HCT116 (cell line): ENCODE results near the gene ZFHX3. TPM values are rescaled to one million over a fixed set of nuclear protein-coding genes. Genes with fewer than 3 reads are reported as not detected.

Experiments used
- ATAC-seq: fragments of 200-7000 bp; cut with Tn5 transposase; 2 replicates; pipeline ENCODE4 v1.9.1; 2020; ENCODE audit warnings: mild to moderate bottlenecking, moderate library complexity
- BruUV-seq: library from RNA; stranded (reverse); fragments of 400-500 nt; replicated peaks from 2 replicates; lab custom pipeline; 2021; lab: Mats Ljungman, UMichigan
- CTCF ChIA-PET: fragments of 300-600 bp; sonication (Branson Sonifier 250); formaldehyde crosslinking; loops from one replicate; lab custom pipeline; 2021; ENCODE audit warnings: antibody characterized with exemption; lab: Charles Lee
- POLR2A ChIA-PET: fragments of 300-600, 350-600 bp; sonication (Branson Sonifier 250); formaldehyde crosslinking; loops from one replicate; lab custom pipeline; 2021; ENCODE audit warnings: antibody characterized with exemption; lab: Charles Lee
- RAD21 ChIA-PET, 2 experiments: fragments of 300-600 bp; sonication (Branson Sonifier 250); formaldehyde crosslinking; loops; one replicate each; lab custom pipeline; 2023; ENCODE audit warnings: low total read pairs in 2 of 2; ENCODE audit not compliant: uncharacterized antibody in 2 of 2, unreplicated experiment in 2 of 2, low non-redundant PET in 1 of 2; lab: Charles Lee
- DNase-seq: peaks from one replicate; pipeline ENCODE4 v3.0.0-alpha.2; 2010; ENCODE audit warnings: low read depth, low spot score
- H2AFZ ChIP-seq: fragments of 200-600 bp; shearing (Covaris generic), sonication (generic); 2 replicates; pipeline ENCODE4 v1.6.1; 2017; ENCODE audit warnings: low read depth, mixed run types, mixed read lengths, antibody characterized with exemption, low read length; ENCODE audit not compliant: poor library complexity, severe bottlenecking
- H3K27ac ChIP-seq: 2 replicates; pipeline ENCODE4 v1.5.1; 2012; ENCODE audit warnings: low read depth, low read length
- H3K27me3 ChIP-seq: fragments of 200-600 bp; sonication (generic); 2 replicates; pipeline ENCODE4 v1.6.1; 2016; ENCODE audit warnings: mixed run types, low read length, mixed read lengths; ENCODE audit not compliant: insufficient read depth
- H3K36me3 ChIP-seq, 2 experiments: fragments of 200-500 bp in 1 of 2; fragments of 200-600 bp in 1 of 2; sonication (Bioruptor generic) in 1 of 2; sonication (generic) in 1 of 2; 2 replicates each; pipeline versions ENCODE4 v1.5.1 to v1.6.1; 2014 to 2016; ENCODE audit warnings: low read length in 2 of 2, inconsistent platforms in 1 of 2, mixed read lengths in 1 of 2, mixed run types in 1 of 2; ENCODE audit not compliant: insufficient read depth in 2 of 2, control insufficient read depth in 1 of 2
- H3K4me1 ChIP-seq, 2 experiments: fragments of 200-600 bp in 1 of 2; sonication (generic) in 1 of 2; 2 replicates each; pipeline versions ENCODE4 v1.5.1 to v1.6.1; 2012 to 2017; ENCODE audit warnings: low read length in 2 of 2, inconsistent platforms in 1 of 2, mild to moderate bottlenecking in 1 of 2, mixed read lengths in 1 of 2, mixed run types in 1 of 2, moderate library complexity in 1 of 2; ENCODE audit not compliant: insufficient read depth in 2 of 2, control insufficient read depth in 1 of 2
- H3K4me2 ChIP-seq: fragments of 200-600 bp; sonication (generic); 2 replicates; pipeline ENCODE4 v1.6.1; 2017; ENCODE audit warnings: mixed run types, low read length, mixed read lengths
- H3K4me3 ChIP-seq, 2 experiments: fragments of 200-600 bp in 1 of 2; sonication (generic) in 1 of 2; replicated peaks in 1 of 2; 2 replicates each; pipeline ENCODE4 v1.5.1; 2011 to 2016; ENCODE audit warnings: low read length in 2 of 2, control low read depth in 1 of 2, low read depth in 1 of 2, mild to moderate bottlenecking in 1 of 2, mixed read lengths in 1 of 2, mixed run types in 1 of 2
- H3K79me2 ChIP-seq: fragments of 200-600 bp; sonication (generic); 2 replicates; pipeline ENCODE4 v1.6.1; 2017; ENCODE audit warnings: mild to moderate bottlenecking, mixed run types, low read length, moderate library complexity, mixed read lengths; ENCODE audit not compliant: insufficient read depth
- H3K9ac ChIP-seq: fragments of 200-600 bp; sonication (generic); 2 replicates; pipeline ENCODE4 v1.6.1; 2016; ENCODE audit warnings: low read length, mixed read lengths
- H3K9me2 ChIP-seq: fragments of 200-600 bp; sonication (generic), shearing (Covaris generic); 2 replicates; pipeline ENCODE4 v1.6.1; 2017; ENCODE audit warnings: mixed run types, mild to moderate bottlenecking, moderate library complexity; ENCODE audit not compliant: insufficient read depth
- H3K9me3 ChIP-seq, 2 experiments: fragments of 200-500 bp in 1 of 2; fragments of 200-600 bp in 1 of 2; sonication (Bioruptor generic) in 1 of 2; sonication (generic) in 1 of 2; 2 replicates each; pipeline ENCODE4 v1.6.1; 2014 to 2017; ENCODE audit warnings: low read length in 2 of 2, mixed read lengths in 2 of 2, inconsistent platforms in 1 of 2, low read depth in 1 of 2, mild to moderate bottlenecking in 1 of 2, mixed run types in 1 of 2, moderate library complexity in 1 of 2; ENCODE audit not compliant: control insufficient read depth in 1 of 2, insufficient read depth in 1 of 2
- H4K20me1 ChIP-seq: fragments of 200-600 bp; sonication (generic), shearing (Covaris generic); 2 replicates; pipeline ENCODE4 v1.6.1; 2017; ENCODE audit warnings: mixed run types, mild to moderate bottlenecking, moderate library complexity; ENCODE audit not compliant: insufficient read depth
- FOSL1 ChIP-seq: IDR thresholded peaks from 2 replicates; pipeline ENCODE4 v1.6.1; 2012; ENCODE audit warnings: low read depth
- POLR2AphosphoS5 ChIP-seq: IDR thresholded peaks from 2 replicates; pipeline ENCODE4 v1.6.1; 2011; ENCODE audit warnings: mild to moderate bottlenecking, low read depth, low read length, moderate library complexity
- SIN3A ChIP-seq: IDR thresholded peaks from 2 replicates; pipeline ENCODE4 v1.6.1; 2012; ENCODE audit warnings: low read depth
- intact Hi-C: fragments of 100-400 bp; cut with micrococcal nuclease; formaldehyde crosslinking; loops from 2 replicates; pipeline ENCODE4 v1.10.0; 2022
- total RNA-seq: library from RNA; stranded (reverse); gene quantifications from one replicate; pipeline ENCODE4 v1.2.1, GENCODE V29; 2021; ENCODE audit not compliant: unreplicated experiment
- TF ChIP-seq, protein P1 (sequence below): IDR thresholded peaks from 2 replicates; pipeline ENCODE4 v1.6.1; 2012; ENCODE audit warnings: low read depth

ZFHX3 gene
- total RNA-seq, 1 experiment from 2014 or later: 6.3 TPM

DNA sequence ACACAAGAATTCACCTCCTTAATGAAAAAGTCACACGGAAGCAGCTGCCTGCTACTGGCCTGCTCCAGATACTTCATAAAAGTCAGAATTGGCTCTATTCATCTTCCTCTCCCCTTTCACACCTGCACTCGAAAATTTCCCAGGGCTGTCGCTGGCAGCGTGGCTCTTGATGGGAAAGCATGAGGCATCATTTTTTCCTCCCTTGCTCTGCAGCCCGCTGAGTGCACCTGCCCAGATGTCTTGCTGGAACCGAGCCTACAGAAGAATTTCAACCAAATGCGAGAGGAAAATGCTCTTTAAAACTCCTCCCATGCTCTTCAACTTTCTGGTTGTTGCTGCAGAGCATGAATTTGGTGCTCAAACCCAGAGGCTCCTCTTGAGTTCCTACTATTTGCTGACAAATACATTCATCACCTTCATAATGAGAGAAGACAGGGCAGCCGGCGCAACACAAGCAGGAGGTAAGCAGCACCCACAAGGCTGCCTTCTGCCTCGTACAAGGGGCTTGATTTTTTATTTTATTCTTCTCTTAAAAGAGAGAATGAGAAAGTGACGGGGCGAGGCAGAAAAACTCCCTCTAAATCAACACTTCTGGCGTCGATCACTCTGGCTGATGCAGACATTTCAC is 146.8 kb downstream of the ZFHX3 start (continued):
- TF ChIP-seq, protein P1, sequence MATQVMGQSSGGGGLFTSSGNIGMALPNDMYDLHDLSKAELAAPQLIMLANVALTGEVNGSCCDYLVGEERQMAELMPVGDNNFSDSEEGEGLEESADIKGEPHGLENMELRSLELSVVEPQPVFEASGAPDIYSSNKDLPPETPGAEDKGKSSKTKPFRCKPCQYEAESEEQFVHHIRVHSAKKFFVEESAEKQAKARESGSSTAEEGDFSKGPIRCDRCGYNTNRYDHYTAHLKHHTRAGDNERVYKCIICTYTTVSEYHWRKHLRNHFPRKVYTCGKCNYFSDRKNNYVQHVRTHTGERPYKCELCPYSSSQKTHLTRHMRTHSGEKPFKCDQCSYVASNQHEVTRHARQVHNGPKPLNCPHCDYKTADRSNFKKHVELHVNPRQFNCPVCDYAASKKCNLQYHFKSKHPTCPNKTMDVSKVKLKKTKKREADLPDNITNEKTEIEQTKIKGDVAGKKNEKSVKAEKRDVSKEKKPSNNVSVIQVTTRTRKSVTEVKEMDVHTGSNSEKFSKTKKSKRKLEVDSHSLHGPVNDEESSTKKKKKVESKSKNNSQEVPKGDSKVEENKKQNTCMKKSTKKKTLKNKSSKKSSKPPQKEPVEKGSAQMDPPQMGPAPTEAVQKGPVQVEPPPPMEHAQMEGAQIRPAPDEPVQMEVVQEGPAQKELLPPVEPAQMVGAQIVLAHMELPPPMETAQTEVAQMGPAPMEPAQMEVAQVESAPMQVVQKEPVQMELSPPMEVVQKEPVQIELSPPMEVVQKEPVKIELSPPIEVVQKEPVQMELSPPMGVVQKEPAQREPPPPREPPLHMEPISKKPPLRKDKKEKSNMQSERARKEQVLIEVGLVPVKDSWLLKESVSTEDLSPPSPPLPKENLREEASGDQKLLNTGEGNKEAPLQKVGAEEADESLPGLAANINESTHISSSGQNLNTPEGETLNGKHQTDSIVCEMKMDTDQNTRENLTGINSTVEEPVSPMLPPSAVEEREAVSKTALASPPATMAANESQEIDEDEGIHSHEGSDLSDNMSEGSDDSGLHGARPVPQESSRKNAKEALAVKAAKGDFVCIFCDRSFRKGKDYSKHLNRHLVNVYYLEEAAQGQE: no peak

DNA sequence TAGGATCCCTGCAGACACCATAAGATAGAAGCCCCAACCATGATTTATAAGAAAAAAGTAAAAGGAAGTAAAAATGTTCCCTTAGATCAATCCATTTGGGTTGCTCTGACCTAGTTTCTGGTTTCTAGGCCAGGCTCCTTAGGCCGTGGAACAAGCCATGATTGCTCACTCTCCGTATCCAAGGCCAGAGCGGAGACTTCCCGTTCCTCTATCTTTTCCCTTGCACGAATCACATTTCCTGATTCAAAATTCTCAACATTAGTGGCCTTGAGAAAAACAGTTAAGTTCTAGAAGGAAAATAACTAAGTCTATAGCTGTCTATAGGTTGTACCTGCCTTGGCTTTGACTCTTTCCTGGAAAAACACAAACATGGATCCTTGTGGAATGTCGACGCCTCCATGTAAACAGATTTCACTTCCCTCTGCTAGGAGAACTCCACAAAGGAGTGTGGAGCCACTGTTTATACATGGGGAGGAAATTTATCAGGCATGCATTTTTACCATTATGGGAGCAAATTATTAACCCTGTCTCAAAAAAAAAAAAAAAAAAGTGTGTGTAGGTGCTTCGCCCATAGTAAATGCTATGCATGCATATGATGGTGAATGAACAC is 149.6 kb downstream of the ZFHX3 start:
- Histone ChIP-seq H3K27me3 (no peaks in the 10 kb centered on the region), H3K27ac (no peak overlapping the region), H3K9ac (no peak overlapping the region), H4K20me1 (no peaks in the 10 kb centered on the region), H3K79me2 (no peaks in the 10 kb centered on the region), H3K4me1 (no peaks in the 10 kb centered on the region), H2AFZ (no peak overlapping the region), H3K9me2 (no peaks in the 10 kb centered on the region), H3K4me2 (no peak overlapping the region), H3K9me3 (no peaks in the 10 kb centered on the region), H3K36me3 (no peaks in the 10 kb centered on the region), H3K4me3 (no peak overlapping the region)
- no TSS peak for BruUV-seq
- intact Hi-C loops: no loop called here
- ATAC-seq: no peak
- ChIA-PET CTCF (no interaction called here), POLR2A (no interaction called here), RAD21 (no interaction called here)
- TF ChIP-seq SIN3A (no peak), POLR2AphosphoS5 (no peak), FOSL1 (no peak)
- DNase-seq: no peak
